SIG-M5 treated with dmso at 0.1 percent for 504 hours (cell line): Measurements from ENCODE around the gene MICAL2.

Experiments
- DNase-seq: peaks from one replicate; lab custom pipeline; 2025; ENCODE audit not compliant: unreplicated experiment; lab: John Stamatoyannopoulos, UW

The MICAL2 gene

GRCh38 chr11:12110201-12110713 is at the start of gene MICAL2:
MICAL2 (plus strand) TSS chr11:12110590; CDS start chr11:12162156, 51,566 bp downstream.
- DNase-seq, result peak; percentile 81

- no peak for DNase-seq
These were observed 48.4 kb upstream of the MICAL2 start for GRCh38 chr11:12061851-12062560.

GRCh38 chr11:12063251-12063650 is 47.1 kb upstream of the MICAL2 start:
- DNase-seq, result no peak

GRCh38 chr11:12064136-12064953 is 46.0 kb upstream of the MICAL2 start:
- DNase-seq, result no peak

- DNase-seq, result no peak
These were observed 45.5 kb upstream of the MICAL2 start for GRCh38 chr11:12064954-12065280.

DNA sequence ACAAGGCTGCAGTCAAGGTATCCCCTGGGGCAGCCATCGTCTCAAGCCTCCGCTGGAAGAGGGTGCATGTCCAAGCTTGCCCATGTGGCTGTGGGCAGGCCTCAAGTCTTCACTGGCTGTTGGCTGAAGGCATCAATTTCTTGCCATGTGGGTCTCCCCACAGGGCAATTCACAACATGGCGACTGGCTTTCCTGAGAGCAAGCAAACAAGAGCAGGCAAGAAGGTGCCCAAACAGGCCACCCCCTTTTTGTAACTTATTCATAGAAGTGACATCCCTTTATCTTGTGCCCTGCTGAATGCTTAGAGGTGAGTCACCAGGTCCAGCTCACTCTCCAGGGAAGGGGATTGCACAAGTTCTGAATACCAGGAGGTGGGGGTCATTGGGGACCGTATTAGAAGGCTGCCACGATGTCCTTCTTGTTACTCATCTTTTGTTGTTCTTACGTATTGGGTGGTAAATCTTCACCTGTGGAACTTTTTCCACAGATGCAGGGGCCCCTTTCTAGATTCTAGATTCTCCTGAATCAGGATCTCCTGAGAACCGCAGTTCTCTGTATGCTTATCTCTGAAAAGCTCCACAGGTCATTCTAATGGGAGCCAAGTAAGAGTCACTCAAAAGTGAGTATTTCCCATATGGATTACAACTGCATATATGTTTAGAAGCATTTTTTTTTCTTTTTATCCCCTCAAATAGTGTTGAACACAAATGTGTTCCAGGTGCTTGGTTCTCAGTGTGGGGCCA is 44.2 kb upstream of the MICAL2 start:
- peak; percentile 33 for DNase-seq

DNA sequence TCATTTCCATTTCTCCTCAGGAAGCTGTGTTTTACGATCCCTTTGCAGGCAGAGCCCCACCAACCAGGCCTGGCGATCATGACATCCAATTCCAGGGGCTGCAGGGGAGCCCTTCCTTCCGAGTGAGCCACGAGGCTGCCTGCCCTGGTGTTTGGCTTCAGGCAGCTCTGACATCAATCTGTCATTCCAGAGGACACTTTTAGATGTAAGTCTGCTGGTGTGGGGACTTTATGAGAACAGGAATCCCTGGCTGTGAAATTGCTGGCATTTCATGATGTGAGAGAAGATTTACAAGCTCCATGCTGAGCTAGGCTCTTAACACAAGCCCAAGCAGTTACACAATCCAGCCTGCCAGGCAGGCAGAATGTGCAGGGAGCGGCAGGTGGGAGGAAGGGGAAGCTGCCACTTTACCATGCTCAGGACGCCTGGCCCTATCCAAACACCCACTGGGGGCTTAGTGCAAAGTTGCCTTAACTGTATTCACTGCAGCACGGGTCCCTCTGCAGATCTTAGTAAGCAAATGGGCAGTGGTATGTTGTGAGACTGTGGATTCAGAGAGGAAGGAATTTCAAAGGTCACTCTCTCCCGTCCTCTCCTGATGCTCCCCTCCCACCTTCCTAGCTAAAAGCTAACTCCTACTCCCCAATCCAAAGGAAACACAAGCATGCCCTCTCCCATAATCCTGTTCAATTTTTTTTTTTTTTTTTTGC is 43.4 kb upstream of the MICAL2 start:
- peak; percentile 66 for DNase-seq

- DNase-seq, result no peak
These were observed 42.5 kb upstream of the MICAL2 start for GRCh38 chr11:12067796-12068357.

DNA sequence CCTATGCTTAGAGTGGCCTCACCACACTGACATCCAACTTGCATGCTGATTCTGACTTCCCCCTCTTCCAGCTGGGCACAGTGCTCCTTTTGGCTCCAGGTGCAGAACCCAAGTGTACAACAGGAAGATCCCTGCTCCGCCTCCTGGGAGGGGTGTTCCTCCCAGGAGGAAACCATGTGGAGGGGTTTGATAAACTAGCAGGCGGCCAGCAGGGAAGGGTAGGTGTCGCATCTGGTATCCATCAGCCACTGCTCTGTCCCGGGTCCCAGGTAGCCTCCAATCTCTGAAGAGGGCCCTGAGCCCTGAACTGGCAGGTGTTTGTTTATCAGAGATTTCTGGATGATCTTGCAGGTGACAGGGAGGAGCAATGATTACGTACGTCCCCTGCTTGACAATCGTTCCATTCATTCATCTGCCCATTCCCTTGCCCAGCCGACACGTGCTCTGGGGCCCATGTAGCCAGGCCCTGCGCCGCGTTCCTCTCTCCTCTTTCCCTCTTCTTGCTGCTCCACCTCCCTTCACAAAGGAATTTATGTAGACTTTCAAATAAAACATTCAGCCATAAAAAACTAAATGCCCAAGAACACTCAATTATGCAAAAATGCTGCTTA is 41.2 kb upstream of the MICAL2 start:
- DNase-seq, result no peak

- DNase-seq, result no peak
These were observed 39.7 kb upstream of the MICAL2 start for GRCh38 chr11:12070446-12071267.

- no peak for DNase-seq
These were observed 38.8 kb upstream of the MICAL2 start for GRCh38 chr11:12071574-12071973.

- no peak for DNase-seq
These were observed 37.0 kb upstream of the MICAL2 start for GRCh38 chr11:12073436-12073835.

GRCh38 chr11:12073886-12074285 is 36.5 kb upstream of the MICAL2 start:
- no peak for DNase-seq

DNA sequence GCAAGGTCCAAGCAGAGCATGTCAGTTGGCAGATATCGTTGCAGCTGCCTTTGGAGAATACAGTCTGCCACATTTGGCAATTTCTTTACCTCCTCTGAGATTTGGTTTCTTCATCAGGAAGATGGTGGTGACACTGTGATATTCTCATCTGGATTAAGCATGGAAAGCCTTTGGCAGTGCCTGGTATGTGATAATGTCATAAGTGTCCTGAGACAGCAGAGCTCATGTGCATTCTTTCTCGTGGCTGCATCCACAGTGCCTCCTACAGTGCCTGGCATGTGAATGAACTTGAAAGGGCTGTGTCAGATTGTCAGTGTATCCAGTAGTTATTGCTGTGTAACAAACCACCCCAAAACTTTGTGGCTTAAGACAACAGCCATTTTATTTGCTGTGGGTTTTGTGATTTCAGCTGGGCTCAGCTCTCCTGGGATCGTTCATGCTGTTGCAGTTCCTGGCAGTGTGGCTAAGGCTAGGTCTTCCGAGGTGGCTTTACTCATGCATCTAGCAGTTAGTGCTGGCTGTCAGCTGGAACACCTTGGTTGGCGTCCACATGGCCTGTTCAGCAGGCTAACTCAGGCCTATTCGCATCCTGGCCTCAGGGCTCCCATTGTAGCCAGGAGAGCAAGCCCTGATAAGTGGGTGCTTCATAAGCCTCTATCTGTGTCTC is 35.7 kb upstream of the MICAL2 start:
- no peak for DNase-seq

- no peak for DNase-seq
These were observed 35.1 kb upstream of the MICAL2 start for GRCh38 chr11:12075291-12075690.

GRCh38 chr11:12075822-12076821 is 34.3 kb upstream of the MICAL2 start:
- DNase-seq, result no peak

GRCh38 chr11:12076840-12077534 is 33.4 kb upstream of the MICAL2 start:
- no peak for DNase-seq
